NCI-H187 (cell line): ENCODE measurements around the gene PREX1.

Experiments used
- DNase-seq, 2 experiments: peaks; one replicate each; lab custom pipeline; 2025; lab: John Stamatoyannopoulos, UW

PREX1 gene

GRCh38 chr20:48826069-48826468, 1.7 kb downstream of the PREX1 start:
- DNase-seq = no peak

- no peak for DNase-seq
These were observed 2.3 kb downstream of the PREX1 start for GRCh38 chr20:48825566-48825920.

- no peak for DNase-seq
These were observed 2.8 kb downstream of the PREX1 start for GRCh38 chr20:48824830-48825565.

- no peak for DNase-seq
These were observed 3.8 kb downstream of the PREX1 start for GRCh38 chr20:48823960-48824498.

- DNase-seq = no peak
These were observed 4.3 kb downstream of the PREX1 start for GRCh38 chr20:48823476-48823875.

GRCh38 chr20:48822879-48823385, 4.9 kb downstream of the PREX1 start:
- no peak for DNase-seq

- DNase-seq = no peak
These were observed 5.6 kb downstream of the PREX1 start for GRCh38 chr20:48822178-48822577.

GRCh38 chr20:48821261-48821920, 6.4 kb downstream of the PREX1 start:
- no peak for DNase-seq

- DNase-seq = no peak
These were observed 7.2 kb downstream of the PREX1 start for GRCh38 chr20:48820649-48820973.

GRCh38 chr20:48819821-48820648, 7.8 kb downstream of the PREX1 start:
- DNase-seq = no peak

- DNase-seq = no peak
These were observed 8.7 kb downstream of the PREX1 start for GRCh38 chr20:48819089-48819488.

- no peak for DNase-seq
These were observed 9.3 kb downstream of the PREX1 start for GRCh38 chr20:48818481-48818987.

- DNase-seq = no peak
These were observed 9.8 kb downstream of the PREX1 start for GRCh38 chr20:48818031-48818370.

GRCh38 chr20:48817367-48818030, 10.3 kb downstream of the PREX1 start:
- no peak for DNase-seq

GRCh38 chr20:48816282-48817205, 11.3 kb downstream of the PREX1 start:
- DNase-seq = no peak

GRCh38 chr20:48815537-48815936, 12.3 kb downstream of the PREX1 start:
- DNase-seq = no peak

- no peak for DNase-seq
These were observed 13.2 kb downstream of the PREX1 start for GRCh38 chr20:48814633-48815032.

- DNase-seq = no peak
These were observed 13.8 kb downstream of the PREX1 start for GRCh38 chr20:48813930-48814546.

- DNase-seq = no peak
These were observed 14.4 kb downstream of the PREX1 start for GRCh38 chr20:48813446-48813747.

GRCh38 chr20:48812600-48813445, 15.0 kb downstream of the PREX1 start:
- DNase-seq = no peak
